Keratinocyte (primary cell): ENCODE results near the gene TSR3. TPM values are rescaled to one million over a fixed set of nuclear protein-coding genes. Genes with fewer than 3 reads are reported as not detected.

Source experiments
- DNase-seq: peaks from one replicate; pipeline ENCODE4 v3.0.0-alpha.2; 2011; ENCODE audit warnings: low read depth, missing footprints, low spot score
- FAIRE-seq: peaks from 2 replicates; lab custom pipeline; 2011; peaks lifted over from hg19 to GRCh38; lab: Jason Lieb, UNC
- H2AFZ ChIP-seq: 2 replicates; pipeline ENCODE4 v1.6.0; 2012; ENCODE audit warnings: low read length, control low read depth, inconsistent platforms; ENCODE audit not compliant: control insufficient read depth
- H3K27ac ChIP-seq: 2 replicates; pipeline ENCODE4 v1.5.1; 2011; ENCODE audit warnings: low read length; ENCODE audit not compliant: control insufficient read depth, insufficient read depth
- H3K27me3 ChIP-seq: 3 replicates; pipeline ENCODE4 v1.6.0; 2011; ENCODE audit warnings: low read length; ENCODE audit not compliant: control insufficient read depth, insufficient read depth; ENCODE audit errors: extremely low read depth
- H3K36me3 ChIP-seq, 2 experiments: 2 replicates in 1 of 2; 3 replicates in 1 of 2; pipeline ENCODE4 v1.5.1; 2011; ENCODE audit warnings: low read length in 2 of 2, mild to moderate bottlenecking in 1 of 2; ENCODE audit not compliant: control insufficient read depth in 2 of 2, insufficient read depth in 2 of 2; ENCODE audit errors: extremely low read depth in 1 of 2
- H3K4me1 ChIP-seq: 3 replicates; pipeline ENCODE4 v1.5.1; 2011; ENCODE audit warnings: low read length; ENCODE audit not compliant: control insufficient read depth, insufficient read depth; ENCODE audit errors: extremely low read depth
- H3K4me2 ChIP-seq: 3 replicates; pipeline ENCODE4 v1.6.0; 2011; ENCODE audit warnings: low read depth, low read length; ENCODE audit not compliant: control insufficient read depth, insufficient read depth; ENCODE audit errors: extremely low read depth
- H3K4me3 ChIP-seq, 3 experiments: fragments of 200-600 bp in 1 of 3; sonication (generic) in 1 of 3; 2 replicates in 2 of 3; 3 replicates in 1 of 3; pipeline ENCODE4 v1.5.1; 2011 to 2016; ENCODE audit warnings: low read length in 3 of 3, mild to moderate bottlenecking in 3 of 3, control low read depth in 2 of 3, inconsistent platforms in 1 of 3, low read depth in 1 of 3, mixed read lengths in 1 of 3, mixed run types in 1 of 3, moderate library complexity in 1 of 3; ENCODE audit not compliant: control insufficient read depth in 2 of 3, insufficient read depth in 2 of 3; ENCODE audit errors: extremely low read depth in 1 of 3
- H3K79me2 ChIP-seq: 2 replicates; pipeline ENCODE4 v1.6.0; 2012; ENCODE audit warnings: low read length; ENCODE audit not compliant: control insufficient read depth, insufficient read depth
- H3K9ac ChIP-seq: 3 replicates; pipeline ENCODE4 v1.6.0; 2011; ENCODE audit warnings: low read length; ENCODE audit not compliant: control insufficient read depth, insufficient read depth; ENCODE audit errors: extremely low read depth
- H3K9me1 ChIP-seq: 3 replicates; pipeline ENCODE4 v1.6.0; 2011; ENCODE audit warnings: low read length; ENCODE audit not compliant: control insufficient read depth, insufficient read depth; ENCODE audit errors: extremely low read depth
- H3K9me3 ChIP-seq: 2 replicates; pipeline ENCODE4 v1.5.1; 2012; ENCODE audit warnings: low read depth, low read length; ENCODE audit not compliant: control insufficient read depth
- H4K20me1 ChIP-seq: 3 replicates; pipeline ENCODE4 v1.6.0; 2011; ENCODE audit warnings: low read length; ENCODE audit not compliant: control insufficient read depth, insufficient read depth; ENCODE audit errors: extremely low read depth
- EZH2 ChIP-seq: IDR thresholded peaks from one replicate; pipeline ENCODE4 v1.6.1; 2012; ENCODE audit warnings: inconsistent platforms, mild to moderate bottlenecking, low read length, moderate library complexity
- dilution Hi-C: fragments of 300-500 bp; cut with MboI; formaldehyde crosslinking; loops from one replicate; pipeline ENCODE4 v1.7.0; 2020; ENCODE audit warnings: low sequenced_read_pairs; ENCODE audit not compliant: extremely low pct_ligation_motif_present
- polyA plus RNA-seq, 5 experiments: library from polyadenylated mRNA; depleted of rRNA in 3 of 5; stranded (reverse) in 3 of 5; stranded (forward) in 1 of 5; unstranded in 1 of 5; fragments of >200 nt; gene quantifications; 1 replicate in 1 of 5; 2 replicates in 3 of 5; 3 replicates in 1 of 5; pipeline versions ENCODE4 v1.2.1 to v1.2.3, GENCODE V29; 2011 to 2012; ENCODE audit warnings: missing spikeins in 2 of 5, low read depth in 1 of 5, low replicate concordance in 1 of 5
- TF ChIP-seq, protein P1 (sequence below), 3 experiments: IDR thresholded peaks in 1 of 3; conservative IDR thresholded peaks in 1 of 3; optimal IDR thresholded peaks in 1 of 3; 2 replicates in 2 of 3; 3 replicates in 1 of 3; pipeline versions ENCODE3 to v1.5.1; 2011; ENCODE audit warnings: low read length in 3 of 3, mild to moderate bottlenecking in 3 of 3, moderate library complexity in 2 of 3, control low read depth in 1 of 3, inconsistent platforms in 1 of 3; ENCODE audit not compliant: insufficient read depth in 2 of 3; ENCODE audit errors: extremely low read depth in 1 of 3

TSR3 gene
- polyA plus RNA-seq, 1 donor (not counting 4 experiments of a cell fraction or from before 2014, with no cell fraction given): 33.0 TPM

DNA sequence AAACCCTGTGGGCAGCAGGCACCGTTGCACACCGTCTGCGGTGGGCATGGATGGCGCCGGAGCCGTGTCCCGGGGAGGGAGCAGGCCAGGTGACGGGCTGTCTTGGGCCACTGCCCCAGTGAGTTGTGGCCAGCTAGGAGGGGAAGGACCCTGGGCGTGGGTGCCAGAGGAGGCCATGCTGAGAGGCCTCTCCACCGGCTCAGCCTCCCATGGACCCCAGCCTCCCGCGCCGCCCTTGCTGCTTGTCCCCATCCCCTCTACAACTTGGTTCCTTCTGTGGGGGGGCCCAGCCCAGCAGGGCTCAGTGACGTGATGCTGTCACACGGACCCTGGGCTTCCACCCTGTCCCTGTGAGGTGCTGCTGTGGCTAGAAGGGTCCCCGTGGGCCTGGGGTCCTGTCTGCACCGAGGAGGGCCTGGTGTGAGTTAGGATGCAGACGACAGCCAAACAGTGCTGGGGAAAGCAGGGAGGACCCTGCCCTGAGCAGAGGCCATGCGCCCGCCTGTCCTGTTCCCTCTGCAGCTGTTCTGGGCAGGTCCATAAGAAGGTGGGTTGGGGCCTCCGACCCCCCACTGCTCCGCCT is 30.9 kb downstream of the TSR3 start:
- Histone ChIP-seq H4K20me1 (peaks cover 3% of the 10 kb centered on the region), H2AFZ (no peak overlapping the region), H3K27me3 (no peaks in the 10 kb centered on the region), H3K79me2 (peaks cover 33% of the 10 kb centered on the region), H3K9ac (no peak overlapping the region), H3K4me2 (no peak overlapping the region), H3K4me3 (no peak overlapping the region), H3K9me3 (no peaks in the 10 kb centered on the region), H3K9me1 (no peaks in the 10 kb centered on the region), H3K27ac (no peak overlapping the region), H3K36me3 (peaks cover 40 to 46% of the 10 kb centered on the region in 2 experiments), H3K4me1 (no peaks in the 10 kb centered on the region)
- FAIRE-seq (no peak), DNase-seq (no peak)
- dilution Hi-C loops: no loop called here
- TF ChIP-seq, protein P1, sequence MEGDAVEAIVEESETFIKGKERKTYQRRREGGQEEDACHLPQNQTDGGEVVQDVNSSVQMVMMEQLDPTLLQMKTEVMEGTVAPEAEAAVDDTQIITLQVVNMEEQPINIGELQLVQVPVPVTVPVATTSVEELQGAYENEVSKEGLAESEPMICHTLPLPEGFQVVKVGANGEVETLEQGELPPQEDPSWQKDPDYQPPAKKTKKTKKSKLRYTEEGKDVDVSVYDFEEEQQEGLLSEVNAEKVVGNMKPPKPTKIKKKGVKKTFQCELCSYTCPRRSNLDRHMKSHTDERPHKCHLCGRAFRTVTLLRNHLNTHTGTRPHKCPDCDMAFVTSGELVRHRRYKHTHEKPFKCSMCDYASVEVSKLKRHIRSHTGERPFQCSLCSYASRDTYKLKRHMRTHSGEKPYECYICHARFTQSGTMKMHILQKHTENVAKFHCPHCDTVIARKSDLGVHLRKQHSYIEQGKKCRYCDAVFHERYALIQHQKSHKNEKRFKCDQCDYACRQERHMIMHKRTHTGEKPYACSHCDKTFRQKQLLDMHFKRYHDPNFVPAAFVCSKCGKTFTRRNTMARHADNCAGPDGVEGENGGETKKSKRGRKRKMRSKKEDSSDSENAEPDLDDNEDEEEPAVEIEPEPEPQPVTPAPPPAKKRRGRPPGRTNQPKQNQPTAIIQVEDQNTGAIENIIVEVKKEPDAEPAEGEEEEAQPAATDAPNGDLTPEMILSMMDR (optimal IDR thresholded peaks at IDR 0.05 in 1 of 3, IDR thresholded peaks at IDR 0.05 in 1 of 3, conservative IDR thresholded peaks at IDR 0.05 in 1 of 3; ENCODE audit: extremely low read depth in 1 of 3, insufficient read depth in 2 of 3, low read length in 3 of 3): no peak
- no peak for TF ChIP-seq EZH2

DNA sequence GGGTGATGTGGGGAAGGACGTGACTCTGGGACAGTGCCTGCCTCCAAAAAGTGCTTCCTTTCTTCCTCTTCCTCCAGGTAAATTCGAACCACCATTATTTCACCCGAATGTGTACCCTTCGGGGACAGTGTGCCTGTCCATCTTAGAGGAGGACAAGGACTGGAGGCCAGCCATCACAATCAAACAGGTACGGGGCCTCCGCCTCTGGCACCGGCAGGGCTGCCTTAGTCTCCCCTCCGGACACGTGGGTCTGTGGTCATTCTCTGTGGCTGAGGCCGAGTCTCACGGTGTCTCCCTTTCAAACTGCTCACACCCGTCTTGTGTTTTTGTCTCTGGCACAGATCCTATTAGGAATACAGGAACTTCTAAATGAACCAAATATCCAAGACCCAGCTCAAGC is 31.6 kb downstream of the TSR3 start:
- dilution Hi-C loops: no loop called here
- H2AFZ ChIP-seq: no peak overlapping the region
- H3K9ac ChIP-seq: no peak overlapping the region
- DNase-seq: no peak
- no peaks in the 10 kb centered on the region for H3K4me1 ChIP-seq
- H3K79me2 ChIP-seq: peaks cover 39% of the 10 kb centered on the region
- H3K9me3 ChIP-seq: no peaks in the 10 kb centered on the region
- no peak for FAIRE-seq
- peaks cover 3% of the 10 kb centered on the region for H4K20me1 ChIP-seq
- H3K4me2 ChIP-seq: no peak overlapping the region
- H3K4me3 ChIP-seq: no peak overlapping the region
- H3K9me1 ChIP-seq: no peaks in the 10 kb centered on the region
- TF ChIP-seq, protein P1 (optimal IDR thresholded peaks at IDR 0.05 in 1 of 3, IDR thresholded peaks at IDR 0.05 in 1 of 3, conservative IDR thresholded peaks at IDR 0.05 in 1 of 3; ENCODE audit: extremely low read depth in 1 of 3, insufficient read depth in 2 of 3, low read length in 3 of 3): no peak
- TF ChIP-seq EZH2: no peak
- no peak overlapping the region for H3K27ac ChIP-seq
- peaks cover 39 to 51% of the 10 kb centered on the region in 2 experiments for H3K36me3 ChIP-seq
- H3K27me3 ChIP-seq: no peaks in the 10 kb centered on the region
